ENCODE measurements around the gene ZFP57. TPM values are rescaled to one million over a fixed set of nuclear protein-coding genes. Genes with fewer than 3 reads are reported as not detected.

ZFP57 gene
- total and polyA plus RNA-seq, 10 of the 15 experiments (the other 5 are each of a cell fraction or from before 2014, with no cell fraction given), result not detected

DNA sequence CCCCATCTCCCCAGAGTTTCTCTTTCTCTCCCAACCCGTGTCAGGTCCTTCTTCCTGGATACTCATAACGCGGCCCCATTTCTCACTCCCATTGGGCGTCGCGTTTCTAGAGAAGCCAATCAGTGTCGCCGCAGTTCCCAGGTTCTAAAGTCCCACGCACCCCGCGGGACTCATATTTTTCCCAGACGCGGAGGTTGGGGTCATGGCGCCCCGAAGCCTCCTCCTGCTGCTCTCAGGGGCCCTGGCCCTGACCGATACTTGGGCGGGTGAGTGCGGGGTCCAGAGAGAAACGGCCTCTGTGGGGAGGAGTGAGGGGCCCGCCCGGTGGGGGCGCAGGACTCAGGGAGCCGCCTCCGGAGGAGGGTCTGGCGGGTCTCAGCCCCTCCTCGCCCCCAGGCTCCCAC lies 42.3 kb upstream of the ZFP57 start, which contains the start of gene HLA-F (continued):
- TF ChIP-seq, protein P1, sequence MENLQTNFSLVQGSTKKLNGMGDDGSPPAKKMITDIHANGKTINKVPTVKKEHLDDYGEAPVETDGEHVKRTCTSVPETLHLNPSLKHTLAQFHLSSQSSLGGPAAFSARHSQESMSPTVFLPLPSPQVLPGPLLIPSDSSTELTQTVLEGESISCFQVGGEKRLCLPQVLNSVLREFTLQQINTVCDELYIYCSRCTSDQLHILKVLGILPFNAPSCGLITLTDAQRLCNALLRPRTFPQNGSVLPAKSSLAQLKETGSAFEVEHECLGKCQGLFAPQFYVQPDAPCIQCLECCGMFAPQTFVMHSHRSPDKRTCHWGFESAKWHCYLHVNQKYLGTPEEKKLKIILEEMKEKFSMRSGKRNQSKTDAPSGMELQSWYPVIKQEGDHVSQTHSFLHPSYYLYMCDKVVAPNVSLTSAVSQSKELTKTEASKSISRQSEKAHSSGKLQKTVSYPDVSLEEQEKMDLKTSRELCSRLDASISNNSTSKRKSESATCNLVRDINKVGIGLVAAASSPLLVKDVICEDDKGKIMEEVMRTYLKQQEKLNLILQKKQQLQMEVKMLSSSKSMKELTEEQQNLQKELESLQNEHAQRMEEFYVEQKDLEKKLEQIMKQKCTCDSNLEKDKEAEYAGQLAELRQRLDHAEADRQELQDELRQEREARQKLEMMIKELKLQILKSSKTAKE (IDR thresholded peaks at IDR 0.05; ENCODE audit: low read depth, poor library complexity, severe bottlenecking), result no peak
- TF ChIP-seq NFYB (IDR thresholded peaks at IDR 0.05; ENCODE audit: insufficient read depth, low read depth, low read length), result peak; percentile 86
- peak; percentile 99 for TF ChIP-seq RFX5 (IDR thresholded peaks at IDR 0.05; ENCODE audit: low read depth, low read length)
- TF ChIP-seq CEBPB (IDR thresholded peaks at IDR 0.05; ENCODE audit: borderline replicate concordance in 1 of 2, low read depth in 2 of 2, low read length in 2 of 2), result peak in 1 of 2 experiments; percentile 86; a peak in 1 of 4 replicates
- TF ChIP-seq, protein P2, sequence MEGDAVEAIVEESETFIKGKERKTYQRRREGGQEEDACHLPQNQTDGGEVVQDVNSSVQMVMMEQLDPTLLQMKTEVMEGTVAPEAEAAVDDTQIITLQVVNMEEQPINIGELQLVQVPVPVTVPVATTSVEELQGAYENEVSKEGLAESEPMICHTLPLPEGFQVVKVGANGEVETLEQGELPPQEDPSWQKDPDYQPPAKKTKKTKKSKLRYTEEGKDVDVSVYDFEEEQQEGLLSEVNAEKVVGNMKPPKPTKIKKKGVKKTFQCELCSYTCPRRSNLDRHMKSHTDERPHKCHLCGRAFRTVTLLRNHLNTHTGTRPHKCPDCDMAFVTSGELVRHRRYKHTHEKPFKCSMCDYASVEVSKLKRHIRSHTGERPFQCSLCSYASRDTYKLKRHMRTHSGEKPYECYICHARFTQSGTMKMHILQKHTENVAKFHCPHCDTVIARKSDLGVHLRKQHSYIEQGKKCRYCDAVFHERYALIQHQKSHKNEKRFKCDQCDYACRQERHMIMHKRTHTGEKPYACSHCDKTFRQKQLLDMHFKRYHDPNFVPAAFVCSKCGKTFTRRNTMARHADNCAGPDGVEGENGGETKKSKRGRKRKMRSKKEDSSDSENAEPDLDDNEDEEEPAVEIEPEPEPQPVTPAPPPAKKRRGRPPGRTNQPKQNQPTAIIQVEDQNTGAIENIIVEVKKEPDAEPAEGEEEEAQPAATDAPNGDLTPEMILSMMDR (IDR thresholded peaks at IDR 0.05 in 2 of 3, conservative IDR thresholded peaks at IDR 0.05 in 1 of 3; ENCODE audit: control insufficient read depth in 2 of 3, extremely low read depth in 1 of 3, insufficient read depth in 1 of 3, low read depth in 3 of 3, low read length in 3 of 3), result 0 out of 6 replicates have a peak, but pooled peaks of 1 of the 3 experiments have one; percentile 5
- TF ChIP-seq MYB (IDR thresholded peaks at IDR 0.05; ENCODE audit: borderline replicate concordance, low read depth, low read length), result no peak
- TF ChIP-seq SMC3 (IDR thresholded peaks at IDR 0.05; ENCODE audit: borderline replicate concordance, low read length), result no peak
- TF ChIP-seq, protein P3, sequence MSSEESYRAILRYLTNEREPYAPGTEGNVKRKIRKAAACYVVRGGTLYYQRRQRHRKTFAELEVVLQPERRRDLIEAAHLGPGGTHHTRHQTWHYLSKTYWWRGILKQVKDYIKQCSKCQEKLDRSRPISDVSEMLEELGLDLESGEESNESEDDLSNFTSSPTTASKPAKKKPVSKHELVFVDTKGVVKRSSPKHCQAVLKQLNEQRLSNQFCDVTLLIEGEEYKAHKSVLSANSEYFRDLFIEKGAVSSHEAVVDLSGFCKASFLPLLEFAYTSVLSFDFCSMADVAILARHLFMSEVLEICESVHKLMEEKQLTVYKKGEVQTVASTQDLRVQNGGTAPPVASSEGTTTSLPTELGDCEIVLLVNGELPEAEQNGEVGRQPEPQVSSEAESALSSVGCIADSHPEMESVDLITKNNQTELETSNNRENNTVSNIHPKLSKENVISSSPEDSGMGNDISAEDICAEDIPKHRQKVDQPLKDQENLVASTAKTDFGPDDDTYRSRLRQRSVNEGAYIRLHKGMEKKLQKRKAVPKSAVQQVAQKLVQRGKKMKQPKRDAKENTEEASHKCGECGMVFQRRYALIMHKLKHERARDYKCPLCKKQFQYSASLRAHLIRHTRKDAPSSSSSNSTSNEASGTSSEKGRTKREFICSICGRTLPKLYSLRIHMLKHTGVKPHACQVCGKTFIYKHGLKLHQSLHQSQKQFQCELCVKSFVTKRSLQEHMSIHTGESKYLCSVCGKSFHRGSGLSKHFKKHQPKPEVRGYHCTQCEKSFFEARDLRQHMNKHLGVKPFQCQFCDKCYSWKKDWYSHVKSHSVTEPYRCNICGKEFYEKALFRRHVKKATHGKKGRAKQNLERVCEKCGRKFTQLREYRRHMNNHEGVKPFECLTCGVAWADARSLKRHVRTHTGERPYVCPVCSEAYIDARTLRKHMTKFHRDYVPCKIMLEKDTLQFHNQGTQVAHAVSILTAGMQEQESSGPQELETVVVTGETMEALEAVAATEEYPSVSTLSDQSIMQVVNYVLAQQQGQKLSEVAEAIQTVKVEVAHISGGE (CRISPR knock-in tag; IDR thresholded peaks at IDR 0.05), result no peak
- TF ChIP-seq CREM (IDR thresholded peaks at IDR 0.05; ENCODE audit: low read depth), result peak; percentile 91
- peak; percentile 52; the same call in 1 of the 2 replicates for TF ChIP-seq MXI1 (IDR thresholded peaks at IDR 0.05; ENCODE audit: low read depth, low read length)
- TF ChIP-seq SREBF2 (IDR thresholded peaks at IDR 0.05; ENCODE audit: low read length), result no peak
